Suppressor macrophage treated with lipopolysaccharide for 4 hours (primary cell): Measurements from ENCODE around the gene SMG1.
"Not testable (repeated sequence)": the region's sequence is repeated elsewhere in the genome, so short reads cannot be mapped to it uniquely, and the experiment has no call there.

Experiments
- DNase-seq: peaks from one replicate; pipeline ENCODE4 v3.0.0-alpha.2; 2020

SMG1 gene

GRCh38 chr16:18925986-18926865 lies at the start of gene SMG1:
Gene SMG1 (minus strand): TSS chr16:18926408. CDS start chr16:18926041, 367 bp downstream.
- peak; percentile 98 for DNase-seq

GRCh38 chr16:18975109-18975508 lies 48.9 kb upstream of the SMG1 start:
- no peak for DNase-seq

- DNase-seq, result no peak
These were observed 43.6 kb upstream of the SMG1 start for GRCh38 chr16:18969855-18970240.

- peak; percentile 85 for DNase-seq
These were observed 43.0 kb upstream of the SMG1 start for GRCh38 chr16:18969050-18969854.

GRCh38 chr16:18966791-18967190 lies 40.6 kb upstream of the SMG1 start:
- DNase-seq, result no peak

GRCh38 chr16:18965555-18965954 lies 39.3 kb upstream of the SMG1 start:
- DNase-seq, result no peak

- peak; percentile 5 for DNase-seq
These were observed 32.9 kb upstream of the SMG1 start for GRCh38 chr16:18959031-18959505.

GRCh38 chr16:18958621-18959029 lies 32.4 kb upstream of the SMG1 start:
- no peak for DNase-seq

GRCh38 chr16:18956658-18957241 lies 30.5 kb upstream of the SMG1 start:
- DNase-seq, result not testable (repeated sequence)

GRCh38 chr16:18955874-18956580 lies 29.8 kb upstream of the SMG1 start:
- DNase-seq, result peak; percentile 32

GRCh38 chr16:18953547-18953946 lies 27.3 kb upstream of the SMG1 start:
- DNase-seq, result no peak

GRCh38 chr16:18950469-18951185 lies 24.4 kb upstream of the SMG1 start:
- no peak for DNase-seq

- DNase-seq, result no peak
These were observed 22.3 kb upstream of the SMG1 start for GRCh38 chr16:18948372-18949020.

- no peak for DNase-seq
These were observed 19.0 kb upstream of the SMG1 start for GRCh38 chr16:18945233-18945632.

- no peak for DNase-seq
These were observed 17.2 kb upstream of the SMG1 start for GRCh38 chr16:18943414-18943813.

GRCh38 chr16:18942061-18942460 lies 15.9 kb upstream of the SMG1 start:
- DNase-seq, result no peak

GRCh38 chr16:18941471-18941870 lies 15.3 kb upstream of the SMG1 start:
- no peak for DNase-seq

GRCh38 chr16:18938986-18939385 lies 12.8 kb upstream of the SMG1 start:
- DNase-seq, result no peak

GRCh38 chr16:18937390-18937789 lies 11.2 kb upstream of the SMG1 start:
- no peak for DNase-seq

- no peak for DNase-seq
These were observed 10.6 kb upstream of the SMG1 start for GRCh38 chr16:18936727-18937340.

- DNase-seq, result no peak
These were observed 7.3 kb upstream of the SMG1 start for GRCh38 chr16:18933501-18933900.
